Glomerular endothelial cell (primary cell): ENCODE results near the gene ALPK1. TPM values are rescaled to one million over a fixed set of nuclear protein-coding genes. Genes with fewer than 3 reads are reported as not detected.
"Not testable (repeated sequence)": the region's sequence is repeated elsewhere in the genome, so short reads cannot be mapped to it uniquely, and the experiment has no call there.

ENCODE experiments used
- DNase-seq: peaks from one replicate; pipeline ENCODE4 v3.0.0-alpha.2; 2011; ENCODE audit warnings: low read depth, low spot score; ENCODE audit errors: extremely low read depth
- total RNA-seq: library from RNA; depleted of rRNA; stranded (reverse); fragments of >200 nt; gene quantifications from 2 replicates; pipeline ENCODE4 v1.2.3, GENCODE V29; 2015

ALPK1 gene
- total RNA-seq, 1 donor from 2014 or later: 9.9 TPM

- not testable (repeated sequence) for DNase-seq
These were observed 145.1 kb downstream of the ALPK1 start for GRCh38 chr4:112442226-112442625.

DNA sequence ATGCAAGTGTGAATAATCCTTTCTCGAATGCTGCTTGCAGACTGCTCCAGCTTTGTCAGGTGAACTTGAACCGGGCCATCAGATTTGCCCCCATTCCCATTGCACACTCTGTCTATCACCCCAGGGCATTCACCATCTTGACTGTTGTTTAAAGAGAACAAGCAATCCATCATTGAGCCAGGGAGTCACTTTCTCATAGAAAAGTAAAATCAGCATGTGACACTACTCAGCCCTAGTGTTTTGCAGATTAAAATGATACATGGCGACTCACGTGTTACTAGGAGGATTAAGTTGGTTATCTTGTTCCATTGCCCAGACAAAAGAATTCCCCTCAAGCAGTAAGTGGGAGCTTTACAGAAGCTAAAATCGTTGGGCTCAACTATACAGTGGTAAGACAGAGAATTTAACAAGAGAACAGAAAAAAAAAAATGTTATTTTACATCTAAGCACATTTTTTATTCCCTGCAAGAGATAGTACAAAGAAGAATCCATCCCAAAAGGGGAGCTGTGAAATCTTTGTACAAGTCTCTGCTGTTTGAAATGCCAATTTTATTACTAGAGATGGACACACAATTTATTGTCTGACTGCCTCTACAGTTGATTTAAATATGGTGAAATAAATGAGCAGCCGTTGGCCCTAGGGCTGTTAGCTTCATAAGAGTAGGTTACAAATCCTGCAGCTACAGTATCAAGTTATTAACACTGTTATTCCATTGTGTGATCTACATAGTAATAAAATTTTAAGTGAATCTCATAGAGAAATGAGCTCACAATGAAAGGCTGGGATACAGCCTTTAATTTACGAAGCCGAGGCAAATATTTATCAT, 151.3 kb downstream of the ALPK1 start:
- no peak for DNase-seq

- DNase-seq: no peak
These were observed 152.5 kb downstream of the ALPK1 start for GRCh38 chr4:112449708-112450107.

GRCh38 chr4:112451104-112451503, 153.9 kb downstream of the ALPK1 start:
- DNase-seq: no peak

DNA sequence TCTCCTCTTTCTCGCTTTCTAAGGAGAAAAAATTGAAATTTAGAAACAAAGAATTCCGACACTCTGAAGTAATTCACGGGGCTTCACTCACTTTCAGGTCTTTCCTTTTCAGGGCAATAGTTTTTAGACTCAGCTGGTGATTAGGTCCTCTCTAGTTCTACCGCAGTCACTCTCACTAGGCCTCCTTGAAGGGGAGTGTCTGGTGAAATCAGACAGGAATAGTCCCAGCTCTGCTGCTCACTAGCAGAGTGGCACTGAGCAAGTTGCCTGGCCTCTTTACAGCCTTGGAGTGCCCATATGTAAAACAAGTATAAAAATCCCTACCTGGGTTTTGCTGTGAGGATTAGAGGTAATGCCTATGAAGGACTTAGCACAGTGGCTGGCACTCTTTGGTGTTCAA, 154.7 kb downstream of the ALPK1 start:
- no peak for DNase-seq

GRCh38 chr4:112453321-112453720, 156.2 kb downstream of the ALPK1 start:
- DNase-seq: no peak

GRCh38 chr4:112472318-112472717, 175.1 kb downstream of the ALPK1 start:
- no peak for DNase-seq

DNA sequence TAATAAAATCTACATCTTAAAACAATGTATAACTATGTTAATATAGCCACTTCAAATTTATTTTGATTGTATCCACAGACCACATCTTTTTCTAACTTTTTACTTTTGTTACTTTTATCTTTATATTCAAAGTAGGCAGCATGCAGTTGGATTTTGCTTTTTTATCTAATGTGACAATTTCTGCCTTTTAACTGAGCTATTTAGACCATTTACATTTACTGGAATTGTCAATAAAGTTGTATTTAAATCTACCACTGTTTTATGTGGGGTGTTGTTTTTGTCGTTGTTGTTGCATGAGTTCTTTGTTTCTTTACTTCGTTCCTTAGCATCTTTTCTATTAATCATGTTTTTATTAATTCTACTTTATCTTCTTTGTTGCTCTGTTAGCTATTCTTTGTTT, 176.8 kb downstream of the ALPK1 start:
- DNase-seq: no peak

DNA sequence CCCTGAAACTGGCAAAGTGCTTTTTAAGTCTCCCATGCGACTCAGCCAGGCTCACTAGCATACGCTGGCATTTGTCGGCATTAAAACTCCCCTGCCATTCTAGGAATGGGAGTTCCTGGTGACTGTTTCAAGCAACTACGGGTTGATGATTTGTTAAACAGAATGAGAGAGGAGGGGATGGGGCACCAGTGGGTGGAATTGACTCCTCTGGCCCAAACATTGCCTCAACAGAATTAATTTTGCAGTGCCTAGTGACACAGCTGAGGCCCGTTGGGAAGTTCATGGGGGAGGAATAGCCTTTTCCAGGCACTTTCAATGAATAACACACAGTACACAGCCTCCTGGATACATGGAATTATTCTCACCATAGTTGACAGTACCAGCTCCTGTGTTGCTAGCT, 188.8 kb downstream of the ALPK1 start:
- no peak for DNase-seq

DNA sequence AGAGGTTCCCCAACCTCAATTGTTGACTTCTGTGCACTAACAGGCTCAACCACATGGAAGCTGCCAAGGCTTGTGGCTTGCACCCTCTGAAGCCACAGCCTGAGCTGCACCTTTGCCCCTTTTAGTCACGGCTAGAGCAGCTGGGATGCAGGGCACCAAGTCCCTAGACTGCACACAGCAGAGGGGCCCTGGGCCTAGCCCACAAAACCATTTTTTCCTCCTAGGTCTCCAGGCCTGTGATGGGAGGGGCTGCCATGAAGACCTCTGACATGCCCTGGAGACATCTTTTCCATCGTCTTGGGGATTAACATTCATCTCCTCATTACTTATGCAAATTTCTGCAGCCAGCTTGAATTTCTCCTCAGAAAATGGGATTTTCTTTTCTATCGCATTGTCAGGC, 193.6 kb downstream of the ALPK1 start:
- DNase-seq: not testable (repeated sequence)

Other genes starting within 250 kb of the ALPK1 start
- 14.6 and 15.7 TPM in 2 replicates for gene FAM241A, start 151.9 kb upstream of the ALPK1 start, total RNA-seq
- gene AP1AR, start 65.6 kb upstream of the ALPK1 start, total RNA-seq: 26.0 and 27.3 TPM in 2 replicates
- 7.2 and 11.1 TPM in 2 replicates for gene TIFA, start 11.5 kb upstream of the ALPK1 start, total RNA-seq
- not detected in 2 replicates for gene NEUROG2, start 218.8 kb downstream of the ALPK1 start, total RNA-seq